Thyroid gland (tissue), 4 donors: ENCODE data around the gene CUTA.

Experiments
- CTCF ChIP-seq, 6 experiments: fragments of 200-600 bp in 3 of 6; fragments of 450-650 bp in 3 of 6; sonication (generic) in 3 of 6; IDR thresholded peaks; one replicate each; pipeline ENCODE4 v1.5.1; 2016 to 2019; ENCODE audit warnings: antibody characterized with exemption in 6 of 6, mild to moderate bottlenecking in 2 of 6, inconsistent platforms in 1 of 6, moderate library complexity in 1 of 6
- POLR2A ChIP-seq, 2 donors: fragments of 450-650 bp; IDR thresholded peaks; one replicate each; pipeline ENCODE4 v1.6.1; 2017; ENCODE audit warnings: antibody characterized with exemption in 2 of 2, mild to moderate bottlenecking in 2 of 2, moderate library complexity in 1 of 2

- TF ChIP-seq CTCF (IDR thresholded peaks at IDR 0.05) = no peak
- no peak for TF ChIP-seq POLR2A (IDR thresholded peaks at IDR 0.05)
These were observed 13.3 kb upstream of the CUTA start for GRCh38 chr6:33430991-33431879.
